Coronary artery (tissue), 2 donors: ENCODE results near the gene ZNF334.

Experiments
- DNase-seq: peaks from one replicate; pipeline ENCODE4 v3.0.0-alpha.2; 2017; ENCODE audit warnings: low spot score
- H3K27ac ChIP-seq, 2 donors: fragments of 200-600 bp; sonication (generic); one replicate each; pipeline ENCODE4 v1.5.1; 2016 to 2019
- H3K4me3 ChIP-seq: fragments of 200-600 bp; sonication (generic); 2 replicates; pipeline ENCODE4 v1.5.1; 2016; ENCODE audit warnings: mild to moderate bottlenecking, moderate library complexity
- TF ChIP-seq, protein P1 (sequence below): fragments of 200-600 bp; sonication (generic); IDR thresholded peaks from one replicate; pipeline ENCODE4 v1.5.1; 2019; ENCODE audit warnings: antibody characterized with exemption

Gene ZNF334

GRCh38 chr20:46545077-46545826 is 31.9 kb upstream of the ZNF334 start:
- TF ChIP-seq, protein P1, sequence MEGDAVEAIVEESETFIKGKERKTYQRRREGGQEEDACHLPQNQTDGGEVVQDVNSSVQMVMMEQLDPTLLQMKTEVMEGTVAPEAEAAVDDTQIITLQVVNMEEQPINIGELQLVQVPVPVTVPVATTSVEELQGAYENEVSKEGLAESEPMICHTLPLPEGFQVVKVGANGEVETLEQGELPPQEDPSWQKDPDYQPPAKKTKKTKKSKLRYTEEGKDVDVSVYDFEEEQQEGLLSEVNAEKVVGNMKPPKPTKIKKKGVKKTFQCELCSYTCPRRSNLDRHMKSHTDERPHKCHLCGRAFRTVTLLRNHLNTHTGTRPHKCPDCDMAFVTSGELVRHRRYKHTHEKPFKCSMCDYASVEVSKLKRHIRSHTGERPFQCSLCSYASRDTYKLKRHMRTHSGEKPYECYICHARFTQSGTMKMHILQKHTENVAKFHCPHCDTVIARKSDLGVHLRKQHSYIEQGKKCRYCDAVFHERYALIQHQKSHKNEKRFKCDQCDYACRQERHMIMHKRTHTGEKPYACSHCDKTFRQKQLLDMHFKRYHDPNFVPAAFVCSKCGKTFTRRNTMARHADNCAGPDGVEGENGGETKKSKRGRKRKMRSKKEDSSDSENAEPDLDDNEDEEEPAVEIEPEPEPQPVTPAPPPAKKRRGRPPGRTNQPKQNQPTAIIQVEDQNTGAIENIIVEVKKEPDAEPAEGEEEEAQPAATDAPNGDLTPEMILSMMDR = no peak
- no peak for DNase-seq
- Histone ChIP-seq H3K27ac (no peak overlapping the region), H3K4me3 (no peak overlapping the region)

GRCh38 chr20:46544576-46544975 is 31.2 kb upstream of the ZNF334 start:
- TF ChIP-seq, protein P1 = no peak

DNA sequence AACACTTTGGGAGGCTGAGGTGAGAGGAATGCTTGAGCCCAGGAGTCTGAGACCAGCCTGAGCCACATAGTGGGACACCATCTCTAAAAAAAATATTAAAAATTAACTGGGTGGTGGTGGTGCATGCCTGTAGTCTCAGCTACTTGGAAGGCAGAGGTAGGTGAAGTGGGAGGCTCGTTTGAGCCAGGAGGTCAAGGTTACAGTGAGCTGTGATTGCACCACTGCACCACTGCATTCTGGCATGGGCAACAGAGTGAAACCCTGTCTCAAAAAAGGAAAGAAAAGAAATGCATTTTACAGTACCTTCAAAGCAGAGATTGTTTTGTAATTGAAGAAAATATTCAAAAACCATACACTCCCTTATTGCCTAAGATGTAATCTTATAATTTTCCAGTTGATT is 30.6 kb upstream of the ZNF334 start:
- H3K27ac ChIP-seq = no peak overlapping the region
- TF ChIP-seq, protein P1 = no peak
- no peak overlapping the region for H3K4me3 ChIP-seq
- DNase-seq = no peak

More at GRCh38 chr20:46544576-46544975, 31.2 kb upstream of the ZNF334 start:
- Histone ChIP-seq H3K4me3 (no peak overlapping the region), H3K27ac (no peak overlapping the region)
- no peak for DNase-seq

- H3K27ac ChIP-seq = no peak overlapping the region
- TF ChIP-seq, protein P1 = no peak
- DNase-seq = no peak
- no peak overlapping the region for H3K4me3 ChIP-seq
These were observed 29.7 kb upstream of the ZNF334 start for GRCh38 chr20:46543033-46543432.

- Histone ChIP-seq H3K27ac (no peak overlapping the region), H3K4me3 (no peak overlapping the region)
- TF ChIP-seq, protein P1 = no peak
- DNase-seq = no peak
These were observed 28.0 kb upstream of the ZNF334 start for GRCh38 chr20:46541229-46541935.

GRCh38 chr20:46539113-46539512 is 25.8 kb upstream of the ZNF334 start:
- Histone ChIP-seq H3K27ac (no peak overlapping the region), H3K4me3 (no peak overlapping the region)
- TF ChIP-seq, protein P1 = no peak
- DNase-seq = no peak

- H3K4me3 ChIP-seq = no peak overlapping the region
- no peak overlapping the region for H3K27ac ChIP-seq
- TF ChIP-seq, protein P1 = no peak
- DNase-seq = no peak
These were observed 17.3 kb upstream of the ZNF334 start for GRCh38 chr20:46530640-46531039.
